Trophoblast cell (in vitro differentiated cells and primary cell): Measurements from ENCODE around the gene GAREM1.

Source experiments
- DNase-seq, 2 donors: peaks; one replicate each; pipeline ENCODE4 v3.0.0-alpha.2; 2016
- H2AFZ ChIP-seq: 2 replicates; pipeline ENCODE4 v1.6.1; 2013; ENCODE audit warnings: low read length, moderate library complexity, mild to moderate bottlenecking; ENCODE audit not compliant: insufficient read depth, poor library complexity
- H2AK5ac ChIP-seq: 2 replicates; pipeline ENCODE4 v1.6.1; 2013; ENCODE audit warnings: mild to moderate bottlenecking, low read length
- H2BK120ac ChIP-seq: 2 replicates; pipeline ENCODE4 v1.6.1; 2013; ENCODE audit warnings: low read length, mild to moderate bottlenecking, moderate library complexity; ENCODE audit not compliant: insufficient read depth, poor library complexity
- H2BK12ac ChIP-seq: 2 replicates; pipeline ENCODE4 v1.6.1; 2013; ENCODE audit warnings: mild to moderate bottlenecking, low read length, moderate library complexity
- H2BK5ac ChIP-seq: 2 replicates; pipeline ENCODE4 v1.6.1; 2013; ENCODE audit warnings: low read length, low read depth, moderate library complexity, mild to moderate bottlenecking; ENCODE audit not compliant: poor library complexity
- H3K14ac ChIP-seq: 2 replicates; pipeline ENCODE4 v1.6.1; 2013; ENCODE audit warnings: mild to moderate bottlenecking, low read length
- H3K18ac ChIP-seq: 2 replicates; pipeline ENCODE4 v1.6.1; 2013; ENCODE audit warnings: mild to moderate bottlenecking, low read length
- H3K23ac ChIP-seq: 2 replicates; pipeline ENCODE4 v1.6.1; 2013; ENCODE audit warnings: low read length
- H3K27ac ChIP-seq: 2 replicates; pipeline ENCODE4 v1.5.1; 2013; ENCODE audit warnings: low read depth, mild to moderate bottlenecking, inconsistent platforms, low read length, moderate library complexity
- H3K27me3 ChIP-seq: 2 replicates; pipeline ENCODE4 v1.6.1; 2013; ENCODE audit warnings: inconsistent platforms, mild to moderate bottlenecking, low read length, moderate library complexity; ENCODE audit not compliant: insufficient read depth
- H3K36me3 ChIP-seq, 2 experiments: 1 replicate in 1 of 2; 2 replicates in 1 of 2; pipeline ENCODE4 v1.6.1; 2013; ENCODE audit warnings: low read length in 2 of 2, mild to moderate bottlenecking in 2 of 2, moderate library complexity in 1 of 2; ENCODE audit not compliant: insufficient read depth in 2 of 2, control insufficient read depth in 1 of 2
- H3K4ac ChIP-seq: 2 replicates; pipeline ENCODE4 v1.6.1; 2013; ENCODE audit warnings: low read depth, mild to moderate bottlenecking, low read length, moderate library complexity
- H3K4me1 ChIP-seq, 2 experiments: 1 replicate in 1 of 2; 2 replicates in 1 of 2; pipeline ENCODE4 v1.6.1; 2013; ENCODE audit warnings: low read length in 2 of 2, mild to moderate bottlenecking in 2 of 2, moderate library complexity in 1 of 2; ENCODE audit not compliant: insufficient read depth in 2 of 2, control insufficient read depth in 1 of 2
- H3K4me2 ChIP-seq: 2 replicates; pipeline ENCODE4 v1.6.1; 2013; ENCODE audit warnings: inconsistent platforms, mild to moderate bottlenecking, low read length, moderate library complexity
- H3K4me3 ChIP-seq: 2 replicates; pipeline ENCODE4 v1.5.1; 2013; ENCODE audit warnings: mild to moderate bottlenecking, low read depth, low read length, inconsistent platforms
- H3K79me1 ChIP-seq: one replicate; pipeline ENCODE4 v1.6.1; 2013; ENCODE audit warnings: low read length
- H3K79me2 ChIP-seq: 2 replicates; pipeline ENCODE4 v1.6.1; 2013; ENCODE audit warnings: low read length, mild to moderate bottlenecking; ENCODE audit not compliant: control insufficient read depth, insufficient read depth, poor library complexity
- H3K9ac ChIP-seq: 2 replicates; pipeline ENCODE4 v1.6.1; 2013; ENCODE audit warnings: mild to moderate bottlenecking, low read length
- H3K9me3 ChIP-seq: 2 replicates; pipeline ENCODE4 v1.6.1; 2013; ENCODE audit warnings: low read depth, mild to moderate bottlenecking, control low read depth, inconsistent platforms, low read length; ENCODE audit not compliant: insufficient read depth
- H4K12ac ChIP-seq: 2 replicates; pipeline ENCODE4 v1.6.1; 2013; ENCODE audit warnings: low read depth, mild to moderate bottlenecking, low read length, moderate library complexity
- H4K8ac ChIP-seq: 2 replicates; pipeline ENCODE4 v1.6.1; 2013; ENCODE audit warnings: low read depth, mild to moderate bottlenecking, low read length, moderate library complexity
- H4K91ac ChIP-seq: one replicate; pipeline ENCODE4 v1.6.1; 2013; ENCODE audit warnings: low read depth, mild to moderate bottlenecking, low read length, moderate library complexity
- WGBS: extraction: QIAGEN DNeasy Blood & Tissue Kit; methylation state at CpG from one replicate; pipeline ENCODE4 v1.1.7; 2013; ENCODE audit warnings: missing lambda C conversion rate; ENCODE audit not compliant: insufficient read length, insufficient coverage; ENCODE audit errors: extremely low coverage; 5-methylcytosine and 5-hydroxymethylcytosine counted together

The GAREM1 gene

GRCh38 chr18:32401621-32402020 lies 69.1 kb downstream of the GAREM1 start:
- Histone ChIP-seq H4K12ac (no peak overlapping the region), H3K4me2 (no peak overlapping the region), H3K4me3 (no peak overlapping the region), H2BK12ac (no peak overlapping the region), H3K79me2 (no peaks in the 10 kb centered on the region), H2BK120ac (no peak overlapping the region), H3K23ac (no peak overlapping the region), H2AK5ac (no peak overlapping the region), H2AFZ (no peak overlapping the region), H3K27me3 (no peaks in the 10 kb centered on the region), H3K79me1 (no peaks in the 10 kb centered on the region), H4K8ac (no peak overlapping the region), H4K91ac (no peak overlapping the region), H3K9me3 (no peaks in the 10 kb centered on the region), H3K4ac (no peak overlapping the region), H3K18ac (no peak overlapping the region), H3K4me1 (no peaks in the 10 kb centered on the region), H3K14ac (no peak overlapping the region), H3K9ac (no peak overlapping the region), H2BK5ac (no peak overlapping the region), H3K27ac (no peak overlapping the region), H3K36me3 (no peaks in the 10 kb centered on the region)
- DNase-seq, result no peak
- no CpG with 5 or more reads among the region's 4 CpGs for WGBS

GRCh38 chr18:32393407-32393806 lies 77.3 kb downstream of the GAREM1 start:
- no peak overlapping the region for H3K23ac ChIP-seq
- no peak overlapping the region for H2BK5ac ChIP-seq
- H4K8ac ChIP-seq, result no peak overlapping the region

GRCh38 chr18:32391126-32391525 lies 79.6 kb downstream of the GAREM1 start:
- no peaks in the 10 kb centered on the region for H3K27me3 ChIP-seq
- H3K4ac ChIP-seq, result no peak overlapping the region
- peaks cover 0 to 3% of the 10 kb centered on the region in 2 experiments for H3K36me3 ChIP-seq
- no peak overlapping the region for H4K8ac ChIP-seq
- H3K79me2 ChIP-seq, result peaks cover 2% of the 10 kb centered on the region
- H2AFZ ChIP-seq, result no peak overlapping the region
- no peak for DNase-seq
- no peak overlapping the region for H2BK120ac ChIP-seq
- no peaks in the 10 kb centered on the region for H3K79me1 ChIP-seq
- H4K12ac ChIP-seq, result no peak overlapping the region
- no peaks in the 10 kb centered on the region for H3K4me1 ChIP-seq
- H3K14ac ChIP-seq, result no peak overlapping the region
- H3K27ac ChIP-seq, result no peak overlapping the region
- no CpG with 5 or more reads among the region's 7 CpGs for WGBS
- no peak overlapping the region for H2BK12ac ChIP-seq
- no peak overlapping the region for H3K4me3 ChIP-seq
- H4K91ac ChIP-seq, result no peak overlapping the region
- no peaks in the 10 kb centered on the region for H3K9me3 ChIP-seq
- H3K4me2 ChIP-seq, result no peak overlapping the region
- no peak overlapping the region for H3K18ac ChIP-seq
- H2BK5ac ChIP-seq, result no peak overlapping the region
- H3K9ac ChIP-seq, result no peak overlapping the region
- no peak overlapping the region for H3K23ac ChIP-seq
- no peak overlapping the region for H2AK5ac ChIP-seq

More at GRCh38 chr18:32393407-32393806, 77.3 kb downstream of the GAREM1 start:
- no peaks in the 10 kb centered on the region for H3K9me3 ChIP-seq
- H3K4me3 ChIP-seq, result no peak overlapping the region
- peaks cover 0 to 3% of the 10 kb centered on the region in 2 experiments for H3K36me3 ChIP-seq
- H3K4me1 ChIP-seq, result no peaks in the 10 kb centered on the region
- WGBS, result no CpG with 5 or more reads among the region's 3 CpGs
- H3K79me1 ChIP-seq, result no peaks in the 10 kb centered on the region
- H2AK5ac ChIP-seq, result no peak overlapping the region
- H3K18ac ChIP-seq, result no peak overlapping the region
- H4K12ac ChIP-seq, result no peak overlapping the region
- no peak overlapping the region for H3K27ac ChIP-seq
- H3K4ac ChIP-seq, result no peak overlapping the region
- H3K79me2 ChIP-seq, result peaks cover 2% of the 10 kb centered on the region
- H2AFZ ChIP-seq, result no peak overlapping the region
- no peak for DNase-seq
- H3K4me2 ChIP-seq, result no peak overlapping the region
- no peak overlapping the region for H3K9ac ChIP-seq
- H4K91ac ChIP-seq, result no peak overlapping the region
- H2BK120ac ChIP-seq, result no peak overlapping the region
- H3K14ac ChIP-seq, result no peak overlapping the region
- H2BK12ac ChIP-seq, result no peak overlapping the region
- no peaks in the 10 kb centered on the region for H3K27me3 ChIP-seq

GRCh38 chr18:32389858-32390257 lies 80.8 kb downstream of the GAREM1 start:
- H3K4me3 ChIP-seq, result no peak overlapping the region
- no peak overlapping the region for H3K4me2 ChIP-seq
- no peak for DNase-seq
- H2AK5ac ChIP-seq, result no peak overlapping the region
- no peaks in the 10 kb centered on the region for H3K9me3 ChIP-seq
- H3K9ac ChIP-seq, result no peak overlapping the region
- no peak overlapping the region for H3K23ac ChIP-seq
- H2BK12ac ChIP-seq, result no peak overlapping the region
- H2BK5ac ChIP-seq, result no peak overlapping the region
- no peak overlapping the region for H3K4ac ChIP-seq
- peaks cover 3% of the 10 kb centered on the region for H3K79me2 ChIP-seq
- no peak overlapping the region for H4K8ac ChIP-seq
- H3K27ac ChIP-seq, result no peak overlapping the region
- WGBS, result no CpG with 5 or more reads among the region's 4 CpGs
- H4K12ac ChIP-seq, result no peak overlapping the region
- H3K18ac ChIP-seq, result no peak overlapping the region
- no peak overlapping the region for H3K14ac ChIP-seq
- H3K79me1 ChIP-seq, result no peaks in the 10 kb centered on the region
- H2AFZ ChIP-seq, result no peak overlapping the region
- peaks cover 0 to 2% of the 10 kb centered on the region in 2 experiments for H3K4me1 ChIP-seq
- no peak overlapping the region for H2BK120ac ChIP-seq
- no peak overlapping the region for H4K91ac ChIP-seq
- no peaks in the 10 kb centered on the region for H3K27me3 ChIP-seq
- no peaks in the 10 kb centered on the region for H3K36me3 ChIP-seq
